WTC11 (cell line): ENCODE measurements around the gene GART.

Experiments
- ATF2 ChIP-seq: sonication (generic); formaldehyde crosslinking; IDR thresholded peaks from 2 replicates; pipeline ENCODE4 v1.8.1; 2022; ENCODE audit warnings: low read depth, missing genetic modification reagents, borderline replicate concordance
- CTCF ChIP-seq: fragments of 200-600 bp; IDR thresholded peaks from 2 replicates; pipeline ENCODE4 v1.8.0; 2022; ENCODE audit warnings: antibody characterized with exemption
- FOXK1 ChIP-seq: sonication (generic); formaldehyde crosslinking; IDR thresholded peaks from 2 replicates; pipeline ENCODE4 v1.8.0; 2022; ENCODE audit warnings: mild to moderate bottlenecking, moderate library complexity, missing genetic modification reagents
- JUN ChIP-seq: sonication (generic); formaldehyde crosslinking; IDR thresholded peaks from 2 replicates; pipeline ENCODE4 v1.8.0; 2023; ENCODE audit warnings: mild to moderate bottlenecking, missing genetic modification reagents
- RELA ChIP-seq: sonication (generic); formaldehyde crosslinking; IDR thresholded peaks from 2 replicates; pipeline ENCODE4 v1.8.1; 2022; ENCODE audit warnings: missing genetic modification reagents, mild to moderate bottlenecking, borderline replicate concordance
- TEAD4 ChIP-seq: sonication (generic); formaldehyde crosslinking; IDR thresholded peaks from 2 replicates; pipeline ENCODE4 v1.8.0; 2022; ENCODE audit warnings: mild to moderate bottlenecking, missing genetic modification reagents
- TF ChIP-seq, protein P1 (sequence below): sonication (generic); formaldehyde crosslinking; IDR thresholded peaks from 2 replicates; pipeline ENCODE4 v1.8.1; 2023; ENCODE audit warnings: mild to moderate bottlenecking, missing genetic modification reagents

GRCh38 chr21:33491373-33492102 lies 50.4 kb downstream of the GART start, which contains the start of gene DNAJC28:
- TF ChIP-seq RELA (no peak), FOXK1 (CRISPR knock-in tag) (0 out of 2 replicates have a peak, but pooled peaks have one; percentile 6), CTCF (no peak), ATF2 (CRISPR knock-in tag) (no peak), JUN (CRISPR knock-in tag) (0 out of 2 replicates have a peak, but pooled peaks have one; percentile 27), TEAD4 (CRISPR knock-in tag) (no peak)
- TF ChIP-seq, protein P1, sequence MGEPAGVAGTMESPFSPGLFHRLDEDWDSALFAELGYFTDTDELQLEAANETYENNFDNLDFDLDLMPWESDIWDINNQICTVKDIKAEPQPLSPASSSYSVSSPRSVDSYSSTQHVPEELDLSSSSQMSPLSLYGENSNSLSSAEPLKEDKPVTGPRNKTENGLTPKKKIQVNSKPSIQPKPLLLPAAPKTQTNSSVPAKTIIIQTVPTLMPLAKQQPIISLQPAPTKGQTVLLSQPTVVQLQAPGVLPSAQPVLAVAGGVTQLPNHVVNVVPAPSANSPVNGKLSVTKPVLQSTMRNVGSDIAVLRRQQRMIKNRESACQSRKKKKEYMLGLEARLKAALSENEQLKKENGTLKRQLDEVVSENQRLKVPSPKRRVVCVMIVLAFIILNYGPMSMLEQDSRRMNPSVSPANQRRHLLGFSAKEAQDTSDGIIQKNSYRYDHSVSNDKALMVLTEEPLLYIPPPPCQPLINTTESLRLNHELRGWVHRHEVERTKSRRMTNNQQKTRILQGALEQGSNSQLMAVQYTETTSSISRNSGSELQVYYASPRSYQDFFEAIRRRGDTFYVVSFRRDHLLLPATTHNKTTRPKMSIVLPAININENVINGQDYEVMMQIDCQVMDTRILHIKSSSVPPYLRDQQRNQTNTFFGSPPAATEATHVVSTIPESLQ (CRISPR knock-in tag), result no peak
